Measurements from ENCODE around the gene TNFRSF18. TPM values are rescaled to one million over a fixed set of nuclear protein-coding genes. Genes with fewer than 3 reads are reported as not detected.

TNFRSF18 gene
- total RNA-seq, 4 donors from 2014 or later, result 19.8 to 36.8 (median 25.8) TPM

GRCh38 chr1:1242461-1243265 lies 36.3 kb upstream of the TNFRSF18 start:
- no peak for DNase-seq (ENCODE audit: low spot score in 2 of 2)
- no peak for TF ChIP-seq CTCF (IDR thresholded peaks at IDR 0.05)
- TF ChIP-seq POLR2A (IDR thresholded peaks at IDR 0.05), result no peak
- no peak overlapping the region for H3K4me3 ChIP-seq (ENCODE audit: low read depth, poor library complexity, severe bottlenecking)
- intact Hi-C loops (cut with DNase I; ENCODE audit: low total_unique reads), result no loop called here
- WGBS, 2 donors, result 86 to 90% methylated on average over 34 to 36 of the region's 41 CpGs

DNA sequence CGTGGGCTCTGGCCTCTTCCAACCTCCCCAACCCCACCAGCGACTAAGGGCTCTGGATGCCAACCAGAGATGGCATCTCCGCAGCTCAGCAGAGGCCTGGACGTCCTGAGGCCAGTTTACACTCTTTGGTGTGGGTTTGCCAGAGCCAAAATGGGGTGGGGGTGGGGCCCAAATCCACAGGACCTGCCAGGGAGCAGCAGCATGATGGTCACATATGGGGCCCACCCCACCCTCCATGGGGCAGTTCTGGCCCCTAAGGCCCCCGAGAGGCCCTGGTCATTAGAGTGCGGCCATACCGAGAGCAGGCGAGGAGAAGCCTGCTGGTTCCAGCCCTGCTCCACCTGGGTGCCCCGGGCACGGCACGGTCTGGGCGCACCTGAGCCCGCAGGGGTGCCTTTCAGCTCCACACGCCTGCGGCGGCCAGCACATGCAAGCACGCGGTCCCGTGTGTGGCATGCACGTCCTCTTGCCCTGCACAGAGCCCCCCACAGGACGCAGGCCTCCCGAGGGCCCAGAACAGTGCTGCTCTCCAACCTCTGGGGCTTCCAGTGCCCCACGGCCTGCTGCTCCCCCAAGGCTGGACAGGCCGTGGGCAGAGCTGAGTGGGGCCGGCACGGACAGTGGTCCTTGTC lies 35.3 kb upstream of the TNFRSF18 start:
- intact Hi-C loops (cut with DNase I; ENCODE audit: low total_unique reads), result no loop called here
- WGBS, 2 donors, result 80 to 82% methylated on average over 16 to 19 of the region's 26 CpGs
- TF ChIP-seq POLR2A (IDR thresholded peaks at IDR 0.05) (no peak), CTCF (IDR thresholded peaks at IDR 0.05) (no peak)
- no peak for DNase-seq (ENCODE audit: low spot score in 2 of 2)
- H3K4me3 ChIP-seq (ENCODE audit: low read depth, poor library complexity, severe bottlenecking), result no peak overlapping the region

DNA sequence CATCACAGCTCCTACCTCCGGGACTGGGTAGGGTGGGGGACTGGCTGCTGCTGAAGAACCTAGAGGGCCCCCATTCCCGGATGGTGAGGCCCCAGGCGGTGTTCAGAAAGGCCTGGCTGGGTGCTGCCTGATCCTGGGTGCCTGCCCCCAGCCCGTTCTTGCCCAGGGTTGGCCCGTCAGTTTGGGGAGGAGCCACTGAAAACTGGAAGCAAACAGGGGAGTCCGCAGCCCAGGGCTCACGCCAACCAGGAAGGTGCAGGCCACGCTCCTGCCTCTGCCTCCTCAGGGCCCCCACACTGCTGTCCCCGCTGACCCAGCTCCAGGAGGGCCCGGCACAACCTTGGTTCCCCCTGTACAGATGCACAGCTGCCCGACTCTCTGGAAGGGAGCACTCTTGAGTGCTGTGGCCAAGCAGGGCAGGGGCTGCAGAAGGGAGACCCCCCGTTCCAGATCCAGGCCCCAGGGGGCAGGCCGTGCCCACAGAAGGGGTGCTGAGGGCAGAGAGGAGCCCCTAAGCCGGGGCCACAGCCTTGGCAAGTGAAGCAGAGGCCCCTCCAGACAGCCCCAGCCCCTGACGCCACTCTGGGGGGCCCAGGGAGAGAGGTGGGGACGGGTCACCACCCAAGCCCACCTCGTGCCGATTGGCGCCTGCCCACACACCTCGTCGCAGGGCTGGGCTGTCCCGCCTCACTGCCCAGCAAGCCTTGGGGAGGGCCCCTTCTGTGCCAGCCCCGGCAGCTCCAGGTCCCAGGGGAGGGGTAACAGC lies 34.6 kb upstream of the TNFRSF18 start:
- H3K4me3 ChIP-seq (ENCODE audit: low read depth, poor library complexity, severe bottlenecking), result no peak overlapping the region
- TF ChIP-seq CTCF (IDR thresholded peaks at IDR 0.05) (no peak), POLR2A (IDR thresholded peaks at IDR 0.05) (no peak)
- intact Hi-C loops (cut with DNase I; ENCODE audit: low total_unique reads), result no loop called here
- WGBS, 2 donors, result 43 to 47% methylated on average over 7 to 18 of the region's 23 CpGs
- DNase-seq (ENCODE audit: low spot score in 2 of 2), result no peak

DNA sequence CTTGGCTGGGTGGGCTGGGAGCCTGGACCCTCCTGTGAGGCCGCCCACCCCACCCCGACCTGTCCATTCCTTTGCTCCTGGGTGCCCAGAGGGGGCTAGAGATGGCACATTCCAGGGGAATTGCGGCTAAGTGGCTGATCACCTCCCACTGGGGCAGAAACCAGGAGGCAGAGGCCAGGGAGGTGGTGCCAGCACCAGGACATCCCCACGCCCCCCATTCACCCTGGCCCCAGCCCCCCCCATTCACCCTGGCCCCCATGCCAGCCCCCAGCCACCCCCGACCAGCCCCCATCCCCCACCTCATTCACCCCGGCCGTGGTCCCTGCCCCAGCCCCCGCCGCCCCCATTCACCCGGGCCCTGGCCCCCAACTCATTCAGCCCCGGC lies 33.9 kb upstream of the TNFRSF18 start:
- no peak for TF ChIP-seq CTCF (IDR thresholded peaks at IDR 0.05)
- TF ChIP-seq POLR2A (IDR thresholded peaks at IDR 0.05), result no peak
- no peak for DNase-seq (ENCODE audit: low spot score in 2 of 2)
- no peak overlapping the region for H3K4me3 ChIP-seq (ENCODE audit: low read depth, poor library complexity, severe bottlenecking)
- intact Hi-C loops (cut with DNase I; ENCODE audit: low total_unique reads), result no loop called here
- WGBS, 2 donors, result 74% methylated on average over 5 of the region's 11 CpGs; no CpG with 5 or more reads in 1 of the 2 donors

- TF ChIP-seq POLR2A (IDR thresholded peaks at IDR 0.05), result no peak
- no peak for TF ChIP-seq CTCF (IDR thresholded peaks at IDR 0.05)
- 33 to 36% methylated on average over 12 to 24 of the region's 30 CpGs for WGBS, 2 donors
- intact Hi-C loops (cut with DNase I; ENCODE audit: low total_unique reads), result no loop called here
Observed at GRCh38 chr1:1239614-1240347, 33.4 kb upstream of the TNFRSF18 start.

More at GRCh38 chr1:1239614-1240347, 33.4 kb upstream of the TNFRSF18 start:
- DNase-seq (ENCODE audit: low spot score in 2 of 2), result no peak
- no peak overlapping the region for H3K4me3 ChIP-seq (ENCODE audit: low read depth, poor library complexity, severe bottlenecking)
